Measurements from ENCODE around the gene FAM50A. TPM values are rescaled to one million over a fixed set of nuclear protein-coding genes. Genes with fewer than 3 reads are reported as not detected.

The FAM50A gene
- total RNA-seq, 1 donor from 2014 or later, result 77.5 TPM

DNA sequence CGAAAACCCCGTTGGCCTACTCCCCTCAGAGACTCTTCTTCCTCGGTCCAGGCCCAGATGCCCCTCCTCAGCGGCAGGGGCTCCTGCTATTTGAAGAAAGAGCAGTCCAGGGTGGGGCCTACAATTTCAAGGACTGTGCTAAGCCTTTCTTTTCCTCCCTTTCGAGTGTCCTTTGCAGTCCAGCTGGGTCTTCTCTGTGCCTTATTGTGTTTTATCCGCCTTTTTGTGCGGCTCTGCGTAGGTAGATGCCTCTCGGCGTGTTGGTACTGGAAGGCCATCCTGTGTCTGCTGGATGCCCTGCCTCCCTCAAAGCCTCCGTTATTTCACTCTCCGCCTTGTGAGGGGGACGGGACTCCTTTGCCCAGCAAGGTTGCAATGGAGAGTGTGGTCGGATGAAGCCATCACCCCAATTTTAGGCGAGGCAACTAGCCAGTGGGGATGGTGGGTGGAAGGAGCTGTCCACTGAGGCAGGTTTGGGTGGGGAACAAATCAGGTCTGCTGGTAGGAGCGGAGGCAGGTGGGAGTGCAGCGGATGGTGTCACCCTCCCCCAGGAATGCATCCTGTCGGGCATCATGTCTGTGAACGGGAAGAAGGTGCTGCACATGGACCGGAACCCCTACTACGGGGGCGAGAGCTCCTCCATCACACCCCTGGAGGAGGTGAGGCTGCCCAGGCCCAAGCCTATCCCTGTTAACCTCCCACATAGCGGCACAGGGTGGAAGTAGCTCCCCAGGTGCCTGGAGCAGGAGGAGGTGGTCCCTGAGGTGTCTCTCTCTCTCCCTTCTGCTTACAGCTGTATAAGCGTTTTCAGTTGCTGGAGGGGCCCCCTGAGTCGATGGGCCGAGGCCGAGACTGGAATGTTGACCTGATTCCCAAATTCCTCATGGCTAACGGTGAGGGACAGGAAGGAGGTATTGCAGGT, 5.7 kb upstream of the FAM50A start:
- peaks cover 12% of the 10 kb centered on the region for H3K4me1 ChIP-seq
- H3K27me3 ChIP-seq (ENCODE audit: low read depth), result no peaks in the 10 kb centered on the region
- ATAC-seq (no peak), DNase-seq (no peak)
- TF ChIP-seq, protein P1, sequence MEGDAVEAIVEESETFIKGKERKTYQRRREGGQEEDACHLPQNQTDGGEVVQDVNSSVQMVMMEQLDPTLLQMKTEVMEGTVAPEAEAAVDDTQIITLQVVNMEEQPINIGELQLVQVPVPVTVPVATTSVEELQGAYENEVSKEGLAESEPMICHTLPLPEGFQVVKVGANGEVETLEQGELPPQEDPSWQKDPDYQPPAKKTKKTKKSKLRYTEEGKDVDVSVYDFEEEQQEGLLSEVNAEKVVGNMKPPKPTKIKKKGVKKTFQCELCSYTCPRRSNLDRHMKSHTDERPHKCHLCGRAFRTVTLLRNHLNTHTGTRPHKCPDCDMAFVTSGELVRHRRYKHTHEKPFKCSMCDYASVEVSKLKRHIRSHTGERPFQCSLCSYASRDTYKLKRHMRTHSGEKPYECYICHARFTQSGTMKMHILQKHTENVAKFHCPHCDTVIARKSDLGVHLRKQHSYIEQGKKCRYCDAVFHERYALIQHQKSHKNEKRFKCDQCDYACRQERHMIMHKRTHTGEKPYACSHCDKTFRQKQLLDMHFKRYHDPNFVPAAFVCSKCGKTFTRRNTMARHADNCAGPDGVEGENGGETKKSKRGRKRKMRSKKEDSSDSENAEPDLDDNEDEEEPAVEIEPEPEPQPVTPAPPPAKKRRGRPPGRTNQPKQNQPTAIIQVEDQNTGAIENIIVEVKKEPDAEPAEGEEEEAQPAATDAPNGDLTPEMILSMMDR (IDR thresholded peaks at IDR 0.05), result no peak
- peak overlapping the region; percentile 79 for H3K4me3 ChIP-seq
- H3K27ac ChIP-seq, result peak overlapping the region; percentile 81
- peaks cover 55% of the 10 kb centered on the region for H3K36me3 ChIP-seq
- intact Hi-C loops (cut with DNase I), result no loop called here
- H3K9me3 ChIP-seq, result no peaks in the 10 kb centered on the region

DNA sequence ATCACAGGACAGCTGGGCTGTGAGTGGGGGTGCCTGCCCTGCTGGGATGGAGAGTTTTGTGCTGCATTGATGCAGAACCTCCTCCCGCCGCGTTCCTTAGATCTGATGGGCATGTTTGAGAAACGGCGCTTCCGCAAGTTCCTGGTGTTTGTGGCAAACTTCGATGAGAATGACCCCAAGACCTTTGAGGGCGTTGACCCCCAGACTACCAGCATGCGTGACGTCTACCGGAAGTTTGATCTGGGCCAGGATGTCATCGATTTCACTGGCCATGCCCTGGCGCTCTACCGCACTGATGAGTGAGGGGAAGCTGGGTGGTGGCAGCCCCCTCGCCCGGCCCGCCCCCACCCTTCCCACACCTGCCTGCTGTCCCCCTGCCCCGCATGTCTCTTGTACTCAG, 4.1 kb upstream of the FAM50A start:
- TF ChIP-seq, protein P1 (IDR thresholded peaks at IDR 0.05), result no peak
- H3K27me3 ChIP-seq (ENCODE audit: low read depth), result no peaks in the 10 kb centered on the region
- H3K27ac ChIP-seq, result no peak overlapping the region
- no peak overlapping the region for H3K4me3 ChIP-seq
- peaks cover 39% of the 10 kb centered on the region for H3K36me3 ChIP-seq
- DNase-seq, result no peak
- no peaks in the 10 kb centered on the region for H3K9me3 ChIP-seq
- ATAC-seq, result no peak
- intact Hi-C loops (cut with DNase I), result no loop called here
- H3K4me1 ChIP-seq, result peaks cover 14% of the 10 kb centered on the region

DNA sequence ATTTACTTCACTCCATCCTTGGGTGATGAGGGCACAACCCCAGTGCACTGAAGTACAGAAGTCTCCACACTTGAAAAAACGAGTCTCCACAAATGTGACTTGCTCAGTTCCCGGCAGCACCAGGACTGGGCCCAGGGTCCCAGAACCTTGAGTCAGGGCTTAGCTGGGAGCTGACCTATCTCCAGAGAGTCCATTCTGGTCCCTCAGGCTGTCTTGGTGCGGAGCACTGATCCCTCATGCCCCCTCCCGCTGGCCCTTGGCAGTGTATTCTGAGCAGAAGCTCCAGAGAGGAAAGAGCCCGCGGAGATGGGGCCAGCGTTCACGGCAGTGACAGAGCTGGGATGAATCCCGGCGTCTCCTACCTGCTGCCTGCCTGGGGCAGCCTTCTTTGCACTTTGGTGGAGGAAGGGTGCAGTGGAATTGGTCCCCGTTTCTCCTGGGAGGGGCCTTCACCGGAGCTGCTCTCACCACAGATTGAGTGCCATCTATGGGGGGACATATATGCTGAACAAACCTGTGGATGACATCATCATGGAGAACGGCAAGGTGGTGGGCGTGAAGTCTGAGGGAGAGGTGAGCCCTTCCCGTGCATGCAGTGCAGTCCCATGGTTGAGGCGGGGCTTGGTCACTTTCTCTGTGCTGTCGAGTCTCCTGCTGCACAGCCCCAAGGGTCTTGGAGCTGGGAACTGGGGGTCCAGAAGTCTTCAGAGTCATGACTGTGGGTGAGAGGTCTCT, 3.2 kb upstream of the FAM50A start:
- H3K27me3 ChIP-seq (ENCODE audit: low read depth), result no peaks in the 10 kb centered on the region
- intact Hi-C loops (cut with DNase I), result no loop called here
- no peak for ATAC-seq

DNA sequence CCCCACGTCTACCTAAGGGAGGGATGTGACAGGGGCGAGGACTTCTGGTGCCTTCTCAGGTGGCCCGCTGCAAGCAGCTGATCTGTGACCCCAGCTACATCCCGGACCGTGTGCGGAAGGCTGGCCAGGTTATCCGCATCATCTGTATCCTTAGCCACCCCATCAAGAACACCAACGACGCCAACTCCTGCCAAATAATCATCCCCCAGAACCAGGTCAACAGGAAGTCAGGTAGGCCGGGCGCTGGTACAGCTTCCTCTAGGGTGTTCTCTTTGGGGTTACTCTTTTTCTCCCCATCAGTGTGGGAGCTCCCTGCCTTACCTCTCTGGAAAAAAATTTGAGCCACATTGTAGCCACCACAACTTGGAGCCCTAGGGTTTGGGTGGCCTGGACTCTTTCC, 2.4 kb upstream of the FAM50A start:
- no peak overlapping the region for H3K4me3 ChIP-seq
- H3K36me3 ChIP-seq, result peaks cover 32% of the 10 kb centered on the region
- no peak overlapping the region for H3K27ac ChIP-seq
- TF ChIP-seq, protein P1 (IDR thresholded peaks at IDR 0.05), result no peak
- ATAC-seq (no peak), DNase-seq (no peak)
- peaks cover 21% of the 10 kb centered on the region for H3K4me1 ChIP-seq
- no peaks in the 10 kb centered on the region for H3K9me3 ChIP-seq
- intact Hi-C loops (cut with DNase I), result no loop called here
- H3K27me3 ChIP-seq (ENCODE audit: low read depth), result no peaks in the 10 kb centered on the region

More for the DNA sequence above, 3.2 kb upstream of the FAM50A start:
- TF ChIP-seq, protein P1 (IDR thresholded peaks at IDR 0.05), result no peak
- H3K4me3 ChIP-seq, result no peak overlapping the region
- peaks cover 24% of the 10 kb centered on the region for H3K4me1 ChIP-seq
- no peaks in the 10 kb centered on the region for H3K9me3 ChIP-seq
- H3K36me3 ChIP-seq, result peaks cover 32% of the 10 kb centered on the region
- no peak for DNase-seq
- H3K27ac ChIP-seq, result no peak overlapping the region

DNA sequence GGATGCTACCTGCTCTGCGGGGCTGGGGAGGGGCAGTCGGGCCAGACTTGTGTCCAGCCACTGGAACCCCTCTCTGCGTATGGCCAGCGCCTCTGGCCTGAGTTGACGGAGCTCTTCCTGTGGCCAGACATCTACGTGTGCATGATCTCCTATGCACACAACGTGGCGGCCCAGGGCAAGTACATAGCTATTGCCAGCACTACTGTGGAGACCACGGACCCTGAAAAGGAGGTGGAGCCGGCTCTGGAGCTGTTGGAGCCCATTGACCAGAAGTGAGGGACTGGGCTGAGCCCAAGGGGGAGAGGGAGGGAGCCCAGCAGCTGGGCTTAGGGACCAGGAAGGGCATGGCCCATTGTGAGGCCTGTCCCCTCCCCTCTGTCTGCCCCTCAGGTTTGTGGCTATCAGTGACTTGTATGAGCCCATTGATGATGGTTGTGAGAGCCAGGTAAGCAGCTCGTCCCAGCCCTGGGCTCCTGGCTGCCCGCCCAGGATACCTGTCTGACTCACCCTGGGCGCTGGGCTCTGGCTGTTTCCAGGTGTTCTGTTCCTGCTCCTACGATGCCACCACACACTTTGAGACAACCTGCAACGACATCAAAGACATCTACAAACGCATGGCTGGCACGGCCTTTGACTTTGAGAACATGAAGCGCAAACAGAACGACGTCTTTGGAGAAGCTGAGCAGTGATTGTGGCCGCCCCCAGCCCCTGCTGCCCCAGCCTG, 1.8 kb upstream of the FAM50A start:
- ATAC-seq, result no peak
- DNase-seq, result no peak
- Histone ChIP-seq H3K27ac (no peak overlapping the region), H3K9me3 (no peaks in the 10 kb centered on the region), H3K27me3 (ENCODE audit: low read depth) (no peaks in the 10 kb centered on the region), H3K4me1 (peaks cover 21% of the 10 kb centered on the region), H3K4me3 (no peak overlapping the region), H3K36me3 (peaks cover 32% of the 10 kb centered on the region)
- TF ChIP-seq, protein P1 (IDR thresholded peaks at IDR 0.05), result no peak
- intact Hi-C loops (cut with DNase I), result no loop called here

Data from lower lobe of right lung (tissue), 2 donors.